SK-N-MC (cell line): Measurements from ENCODE around the gene SYNJ2.
A peak's percentile ranks its signal among the peaks of the same experiment; 100 is the strongest.
"Not testable (repeated sequence)": the region's sequence is repeated elsewhere in the genome, so short reads cannot be mapped to it uniquely, and the experiment has no call there.

Experiments
- DNase-seq: peaks from one replicate; pipeline ENCODE4 v3.0.0-alpha.2; 2011; ENCODE audit warnings: low read depth, low spot score
- H3K27ac ChIP-seq: fragments of 200-600 bp; sonication (generic); 2 replicates; pipeline ENCODE4 v1.5.1; 2016; ENCODE audit warnings: mixed run types
- H3K36me3 ChIP-seq: fragments of 200-600 bp; sonication (generic); 2 replicates; pipeline ENCODE4 v1.6.1; 2017; ENCODE audit warnings: antibody characterized with exemption, low read length, mixed read lengths; ENCODE audit not compliant: insufficient read depth
- H3K4me3 ChIP-seq: fragments of 200-600 bp; sonication (generic); 2 replicates; pipeline ENCODE4 v1.5.1; 2016
- H3K9ac ChIP-seq: fragments of 200-600 bp; sonication (generic); 2 replicates; pipeline ENCODE4 v1.8.0; 2017; ENCODE audit warnings: mixed run types, mixed read lengths; ENCODE audit not compliant: insufficient read length
- H3K9me3 ChIP-seq: fragments of 200-600 bp; sonication (generic); 2 replicates; pipeline ENCODE4 v1.6.1; 2017; ENCODE audit warnings: low read depth, mild to moderate bottlenecking, antibody characterized with exemption, low read length, moderate library complexity, mixed read lengths
- EZH2 ChIP-seq: fragments of 200-600 bp; sonication (generic); IDR thresholded peaks from one replicate; pipeline ENCODE4 v1.6.1; 2017; ENCODE audit warnings: antibody characterized with exemption
- FOXP2 ChIP-seq: optimal IDR thresholded peaks from 2 replicates; pipeline ENCODE3; 2011; ENCODE audit warnings: mild to moderate bottlenecking, moderate library complexity; ENCODE audit not compliant: insufficient read depth; ENCODE audit errors: extremely low read length, control extremely low read depth
- POLR2AphosphoS5 ChIP-seq: IDR thresholded peaks from 2 replicates; pipeline ENCODE4 v1.6.1; 2012; ENCODE audit warnings: mild to moderate bottlenecking, low read depth, low read length, borderline replicate concordance

SYNJ2 gene

GRCh38 chr6:157981395-157982101 lies at the start of gene SYNJ2:
SYNJ2 (plus strand) TSS chr6:157981863; CDS start chr6:157981962, 99 bp downstream.
- TF ChIP-seq EZH2 = no peak
- peak; percentile 25; the same call in 1 of the 2 replicates for TF ChIP-seq POLR2AphosphoS5
- no peak for DNase-seq
- H3K36me3 ChIP-seq = no peaks in the 10 kb centered on the region
- H3K27ac ChIP-seq = no peak within 1 kb of the TSS
- H3K4me3 ChIP-seq = peak within 1 kb of the TSS; percentile 89
- H3K9ac ChIP-seq = peak within 1 kb of the TSS; percentile 82
- no peaks in the 10 kb centered on the region for H3K9me3 ChIP-seq

GRCh38 chr6:157935786-157936185 lies 45.9 kb upstream of the SYNJ2 start:
- H3K9me3 ChIP-seq = no peaks in the 10 kb centered on the region
- no peak overlapping the region for H3K9ac ChIP-seq
- H3K4me3 ChIP-seq = no peak overlapping the region
- H3K36me3 ChIP-seq = peaks cover 78% of the 10 kb centered on the region
- TF ChIP-seq POLR2AphosphoS5 = no peak
- TF ChIP-seq FOXP2 = no peak
- no peak for TF ChIP-seq EZH2
- no peak overlapping the region for H3K27ac ChIP-seq
- DNase-seq = no peak

GRCh38 chr6:157937318-157937717 lies 44.3 kb upstream of the SYNJ2 start:
- Histone ChIP-seq H3K27ac (no peak overlapping the region), H3K9ac (no peak overlapping the region), H3K9me3 (no peaks in the 10 kb centered on the region), H3K36me3 (peaks cover 82% of the 10 kb centered on the region), H3K4me3 (no peak overlapping the region)
- TF ChIP-seq POLR2AphosphoS5 = no peak
- no peak for TF ChIP-seq EZH2
- no peak for TF ChIP-seq FOXP2
- no peak for DNase-seq

- Histone ChIP-seq H3K27ac (no peak overlapping the region), H3K4me3 (no peak overlapping the region), H3K36me3 (peaks cover 82% of the 10 kb centered on the region), H3K9me3 (no peaks in the 10 kb centered on the region), H3K9ac (no peak overlapping the region)
- DNase-seq = no peak
- TF ChIP-seq EZH2 = no peak
- TF ChIP-seq FOXP2 = no peak
- no peak for TF ChIP-seq POLR2AphosphoS5
Measured at GRCh38 chr6:157937916-157938315, 43.7 kb upstream of the SYNJ2 start.

- not testable (repeated sequence) for DNase-seq, H3K9ac ChIP-seq, H3K27ac ChIP-seq, H3K4me3 ChIP-seq, H3K9me3 ChIP-seq
- peaks cover 78% of the 10 kb centered on the region for H3K36me3 ChIP-seq
Measured at GRCh38 chr6:157940375-157941036, 41.2 kb upstream of the SYNJ2 start.

- DNase-seq = no peak
- H3K36me3 ChIP-seq = peaks cover 74% of the 10 kb centered on the region
- no peak overlapping the region for H3K9ac ChIP-seq
- no peak overlapping the region for H3K4me3 ChIP-seq
- H3K9me3 ChIP-seq = no peaks in the 10 kb centered on the region
- H3K27ac ChIP-seq = no peak overlapping the region
- TF ChIP-seq FOXP2 (no peak), EZH2 (no peak), POLR2AphosphoS5 (no peak)
Measured at GRCh38 chr6:157941101-157941863, 40.4 kb upstream of the SYNJ2 start.

GRCh38 chr6:157942351-157942750 lies 39.3 kb upstream of the SYNJ2 start:
- Histone ChIP-seq H3K9me3 (no peaks in the 10 kb centered on the region), H3K36me3 (peaks cover 70% of the 10 kb centered on the region), H3K4me3 (no peak overlapping the region)

GRCh38 chr6:157943249-157943963 lies 38.3 kb upstream of the SYNJ2 start:
- peaks cover 59% of the 10 kb centered on the region for H3K36me3 ChIP-seq
- H3K4me3 ChIP-seq = no peak overlapping the region
- TF ChIP-seq FOXP2 (no peak), POLR2AphosphoS5 (no peak), EZH2 (no peak)
- no peak overlapping the region for H3K9ac ChIP-seq
- H3K27ac ChIP-seq = no peak overlapping the region
- H3K9me3 ChIP-seq = no peaks in the 10 kb centered on the region
- no peak for DNase-seq

More at GRCh38 chr6:157942351-157942750, 39.3 kb upstream of the SYNJ2 start:
- no peak for TF ChIP-seq POLR2AphosphoS5
- TF ChIP-seq EZH2 = no peak
- TF ChIP-seq FOXP2 = no peak
- no peak overlapping the region for H3K27ac ChIP-seq
- H3K9ac ChIP-seq = no peak overlapping the region
- DNase-seq = no peak

- H3K9me3 ChIP-seq = no peaks in the 10 kb centered on the region
- no peak overlapping the region for H3K27ac ChIP-seq
- no peak overlapping the region for H3K4me3 ChIP-seq
- no peak for TF ChIP-seq POLR2AphosphoS5
- TF ChIP-seq FOXP2 = no peak
- no peak for TF ChIP-seq EZH2
- no peak overlapping the region for H3K9ac ChIP-seq
- H3K36me3 ChIP-seq = peaks cover 54% of the 10 kb centered on the region
- DNase-seq = no peak
Measured at GRCh38 chr6:157943964-157944283, 37.7 kb upstream of the SYNJ2 start.
